Pancreas (tissue), 10 donors: ENCODE results near the gene WASF2. TPM values are rescaled to one million over a fixed set of nuclear protein-coding genes. Genes with fewer than 3 reads are reported as not detected.
"Not testable (repeated sequence)": the region's sequence is repeated elsewhere in the genome, so short reads cannot be mapped to it uniquely, and the experiment has no call there.

ENCODE experiments used
- ATAC-seq, 4 donors: fragments of 200-7000 bp; cut with Tn5 transposase; one replicate each; pipeline versions ENCODE4 v1.8.0 to v1.9.1; 2020; ENCODE audit warnings: mild to moderate bottlenecking in 4 of 4, moderate library complexity in 4 of 4
- DNase-seq, 6 donors: peaks; one replicate each; pipeline ENCODE4 v3.0.0-alpha.2; 2020
- FAIRE-seq: peaks from 2 replicates; lab custom pipeline; 2012; peaks lifted over from hg19 to GRCh38; lab: Jason Lieb, UNC
- H3K27ac ChIP-seq, 4 donors: fragments of 200-600 bp; sonication (generic); 1 replicate in 3 of 4; 2 replicates in 1 of 4; pipeline versions ENCODE4 v1.5.0 to v1.8.0; 2020
- H3K27me3 ChIP-seq, 4 donors: fragments of 200-600 bp; one replicate each; pipeline ENCODE4 v1.8.0; 2021
- H3K36me3 ChIP-seq, 3 donors: fragments of 200-600 bp; sonication (generic) in 1 of 3; one replicate each; pipeline versions ENCODE4 v1.5.0 to v1.8.0; 2020 to 2021
- H3K4me1 ChIP-seq, 3 donors: fragments of 200-600 bp; one replicate each; pipeline ENCODE4 v1.8.0; 2021
- H3K4me3 ChIP-seq, 4 donors: fragments of 200-600 bp; sonication (generic) in 2 of 4; one replicate each; pipeline versions ENCODE4 v1.5.0 to v1.8.0; 2020 to 2021
- H3K9me3 ChIP-seq, 4 donors: fragments of 200-600 bp; one replicate each; pipeline ENCODE4 v1.8.0; 2021
- CTCF ChIP-seq, 4 donors: fragments of 200-600 bp; sonication (generic) in 3 of 4; IDR thresholded peaks; one replicate each; pipeline versions ENCODE4 v1.5.0 to v1.8.0; 2021; ENCODE audit warnings: antibody characterized with exemption in 4 of 4
- WGBS, 2 donors: extraction: QIAGEN DNeasy Blood & Tissue Kit; methylation state at CpG; one replicate each; pipeline ENCODE4 v1.1.7; 2013; 5-methylcytosine and 5-hydroxymethylcytosine counted together
- intact Hi-C, 3 donors: fragments of 100-400 bp; cut with DNase I; formaldehyde crosslinking; loops; one replicate each; pipeline versions ENCODE4 v1.11.1 to v1.14.2; 2022
- polyA plus RNA-seq, 2 donors: library from polyadenylated mRNA; stranded (reverse); fragments of 200-250 nt; gene quantifications; one replicate each; pipeline ENCODE4 v1.2.3, GENCODE V29; 2013
- total RNA-seq, 6 donors: library from RNA; stranded (reverse); fragmentation: NEBNext Ultra II Directional in 4 of 6; extraction: Animal tissue kit (Norgen Biotek cat#: 25700) in 4 of 6; gene quantifications; one replicate each; pipeline versions ENCODE4 v1.2.1 to v1.2.4, GENCODE V29; 2021 to 2023
- donor health status: healthy with polysubstance abuse.
- donor health status: DM: no; HTN: no; CAD: no; lungs with moderate emphysema.
- donor health status: DM: no; HTN: no; CAD: no.
- donor health status: control.
- donor health status: control.
- donor health status: Bipolar disorder and iron deficiency.
- donor health status: DM: yes; HTN: yes; CAD: no.
- donor health status: DM: no; HTN: no; CAD: no.
- donor health status: DM: no; HTN: no; CAD: no.
- donor health status: DM: yes; HTN: yes; CAD: no.

WASF2 gene
- total RNA-seq, result 10 to 100 TPM; 42.2 to 83.2 (median 54.5) TPM
- 10 to 100 TPM; 13.5 to 16.1 TPM for polyA plus RNA-seq

GRCh38 chr1:27489973-27490741 lies at the start of gene WASF2:
Gene WASF2 (minus strand): TSS chr1:27490167. CDS start chr1:27428890, 61,277 bp downstream.
- no peak for TF ChIP-seq CTCF (IDR thresholded peaks at IDR 0.05)
- H3K4me3 ChIP-seq, result peak within 1 kb of the TSS; percentile 85 to 100 (median 99)
- peak; percentile 68 for FAIRE-seq
- H3K9me3 ChIP-seq, result no peaks in the 10 kb centered on the region
- intact Hi-C loops, result no loop called here
- 0 to 1% methylated on average over 40 to 50 of the region's 50 CpGs for WGBS, 2 donors
- peak; percentile 94 to 98 (median 96) for ATAC-seq
- H3K27ac ChIP-seq, result peak within 1 kb of the TSS; percentile 96 to 100 (median 98)
- H3K36me3 ChIP-seq, result no peaks in the 10 kb centered on the region
- peaks cover 0 to 25% (median 14%) of the 10 kb centered on the region in 3 donors for H3K4me1 ChIP-seq
- peak; percentile 96 to 98 (median 97) for DNase-seq
- no peaks in the 10 kb centered on the region for H3K27me3 ChIP-seq

- Histone ChIP-seq H3K4me3 (no peak overlapping the region), H3K27ac (no peak overlapping the region), H3K27me3 (no peaks in the 10 kb centered on the region), H3K4me1 (peaks cover 0 to 7% (median 4%) of the 10 kb centered on the region in 3 donors), H3K36me3 (no peaks in the 10 kb centered on the region), H3K9me3 (no peaks in the 10 kb centered on the region)
- no peak for TF ChIP-seq CTCF (IDR thresholded peaks at IDR 0.05)
- DNase-seq (no peak), FAIRE-seq (no peak), ATAC-seq (no peak)
- 72 to 82% methylated on average over 3 of the region's 3 CpGs for WGBS, 2 donors
- intact Hi-C loops, result loop anchor here in 1 of 3 donors (10.0 kb wide), 1 partner anchor 114 kb away; no protein-coding TSS in a partner anchor
Measured at GRCh38 chr1:27538793-27539192, 48.8 kb upstream of the WASF2 start.

- H3K27me3 ChIP-seq, DNase-seq, H3K27ac ChIP-seq, FAIRE-seq, H3K36me3 ChIP-seq, H3K4me3 ChIP-seq, ATAC-seq, H3K9me3 ChIP-seq, H3K4me1 ChIP-seq: not testable (repeated sequence)
- intact Hi-C loops, result loop anchor here in 1 of 3 donors (10.0 kb wide), 1 partner anchor 113 kb away; no protein-coding TSS in a partner anchor
- WGBS, 2 donors, result 98 to 100% methylated on average over 4 of the region's 4 CpGs
Measured at GRCh38 chr1:27538305-27538676, 48.3 kb upstream of the WASF2 start.

- 16 to 25% methylated on average over 11 of the region's 11 CpGs for WGBS, 2 donors
- intact Hi-C loops, result loop anchor here in 1 of 3 donors (10.0 kb wide), 1 partner anchor 112 kb away; no protein-coding TSS in a partner anchor
- Histone ChIP-seq H3K36me3 (no peaks in the 10 kb centered on the region), H3K9me3 (no peaks in the 10 kb centered on the region), H3K4me3 (no peak overlapping the region), H3K27me3 (no peaks in the 10 kb centered on the region), H3K4me1 (peaks cover 0 to 4% (median 4%) of the 10 kb centered on the region in 3 donors), H3K27ac (peak overlapping the region in 1 of 4 donors; percentile 12)
- FAIRE-seq (no peak), DNase-seq (peak in 2 of 6 donors; percentile 59), ATAC-seq (peak; percentile 71 to 82 (median 77))
- TF ChIP-seq CTCF (IDR thresholded peaks at IDR 0.05), result no peak
Measured at GRCh38 chr1:27536767-27537166, 46.8 kb upstream of the WASF2 start.

GRCh38 chr1:27536010-27536757 lies 46.2 kb upstream of the WASF2 start:
- Histone ChIP-seq H3K27ac (no peak overlapping the region), H3K4me3 (no peak overlapping the region), H3K36me3 (no peaks in the 10 kb centered on the region), H3K9me3 (no peaks in the 10 kb centered on the region), H3K4me1 (peaks cover 0 to 4% (median 4%) of the 10 kb centered on the region in 3 donors), H3K27me3 (no peaks in the 10 kb centered on the region)
- FAIRE-seq (no peak), ATAC-seq (peak in 1 of 4 donors; percentile 11), DNase-seq (peak in 1 of 6 donors; percentile 9)
- WGBS, 2 donors, result 84 to 87% methylated on average over 15 of the region's 15 CpGs
- intact Hi-C loops, result loop anchor here in 1 of 3 donors (10.0 kb wide), 1 partner anchor 111 kb away; no protein-coding TSS in a partner anchor
- no peak for TF ChIP-seq CTCF (IDR thresholded peaks at IDR 0.05)
